Lung (tissue), 12 donors: ENCODE measurements around the gene ABHD5. TPM values are rescaled to one million over a fixed set of nuclear protein-coding genes. Genes with fewer than 3 reads are reported as not detected.

Experiments used
- ATAC-seq: fragments of 200-7000 bp; cut with Tn5 transposase; one replicate; pipeline ENCODE4 v1.9.1; 2020; ENCODE audit warnings: moderate number of reproducible peaks; ENCODE audit not compliant: insufficient read depth, low FRiP score
- DNase-seq, 3 donors: peaks; one replicate each; pipeline ENCODE4 v3.0.0-alpha.2; 2013 to 2017
- H3K27ac ChIP-seq, 2 donors: one replicate each; pipeline ENCODE4 v1.5.1; 2013; ENCODE audit warnings: mild to moderate bottlenecking in 2 of 2, moderate library complexity in 2 of 2, control low read depth in 1 of 2, inconsistent platforms in 1 of 2, low read depth in 1 of 2, low read length in 1 of 2
- H3K27me3 ChIP-seq, 3 donors: one replicate each; pipeline ENCODE4 v1.5.1; 2013; ENCODE audit warnings: low read length in 2 of 3; ENCODE audit not compliant: control insufficient read depth in 3 of 3, insufficient read depth in 3 of 3
- H3K36me3 ChIP-seq, 4 donors: one replicate each; pipeline ENCODE4 v1.5.1; 2013; ENCODE audit warnings: low read length in 4 of 4, mild to moderate bottlenecking in 1 of 4, moderate library complexity in 1 of 4; ENCODE audit not compliant: control insufficient read depth in 4 of 4, insufficient read depth in 4 of 4
- H3K4me1 ChIP-seq, 5 donors: one replicate each; pipeline ENCODE4 v1.5.1; 2013; ENCODE audit warnings: low read length in 5 of 5, mild to moderate bottlenecking in 2 of 5, moderate library complexity in 1 of 5; ENCODE audit not compliant: control insufficient read depth in 5 of 5, insufficient read depth in 5 of 5
- H3K4me3 ChIP-seq: one replicate; pipeline ENCODE4 v1.5.1; 2013; ENCODE audit warnings: mild to moderate bottlenecking, control low read depth, moderate library complexity
- H3K9ac ChIP-seq, 2 donors: one replicate each; pipeline ENCODE4 v1.5.1; 2013; ENCODE audit warnings: low read length in 2 of 2, control low read depth in 1 of 2; ENCODE audit not compliant: insufficient read depth in 1 of 2
- H3K9me3 ChIP-seq, 4 donors: one replicate each; pipeline ENCODE4 v1.5.1; 2013; ENCODE audit warnings: low read length in 3 of 4, mild to moderate bottlenecking in 1 of 4, moderate library complexity in 1 of 4; ENCODE audit not compliant: control insufficient read depth in 4 of 4, insufficient read depth in 3 of 4
- WGBS, 2 donors: extraction: QIAGEN DNeasy Blood & Tissue Kit; methylation state at CpG; one replicate each; pipeline ENCODE4 v1.1.7; 2013; 5-methylcytosine and 5-hydroxymethylcytosine counted together
- polyA plus RNA-seq, 2 donors: library from polyadenylated mRNA; stranded (reverse); fragments of 200-250 nt; gene quantifications; one replicate each; pipeline ENCODE4 v1.2.1, GENCODE V29; 2013
- total RNA-seq, 2 donors: library from RNA; depleted of rRNA in 1 of 2; stranded (reverse); fragments of >200 nt in 1 of 2; gene quantifications; one replicate each; pipeline ENCODE4 v1.2.1, GENCODE V29; 2014 to 2021
- TF ChIP-seq, protein P1 (sequence below): IDR thresholded peaks from 2 replicates; pipeline ENCODE4 v1.5.1; 2012; ENCODE audit warnings: mild to moderate bottlenecking; ENCODE audit errors: control extremely low read depth, extremely low read depth
- donor health status: control.
- donor health status: control.
- donor health status: Bipolar disorder and iron deficiency.
- donor health status: healthy.
- donor health status: DM: yes; HTN: yes; CAD: no.

Gene ABHD5
- total and polyA plus RNA-seq, 4 donors = 18.3 to 31.4 (median 30.9) TPM

DNA sequence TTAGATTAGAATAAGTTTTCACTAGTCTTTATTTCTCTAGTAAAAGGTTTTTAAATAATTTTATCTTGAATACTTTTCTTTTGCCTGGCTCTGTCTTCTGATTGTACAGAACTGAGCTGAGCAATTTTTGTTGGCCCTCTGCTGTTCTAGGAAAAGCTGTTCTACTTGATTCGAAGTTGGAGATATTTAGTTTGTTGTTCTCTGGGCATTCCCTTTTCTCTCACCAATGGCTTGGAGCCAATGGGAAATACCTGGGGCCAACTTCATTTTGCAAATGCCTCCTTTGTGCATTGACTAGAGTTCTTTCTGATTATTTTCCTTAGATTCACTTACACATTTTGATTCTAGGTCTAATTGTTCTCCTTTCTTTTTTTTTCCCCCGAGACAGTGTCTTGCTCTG is 16.5 kb downstream of the ABHD5 start:
- no peak overlapping the region for H3K27ac ChIP-seq
- no peaks in the 10 kb centered on the region for H3K27me3 ChIP-seq
- TF ChIP-seq, protein P1, sequence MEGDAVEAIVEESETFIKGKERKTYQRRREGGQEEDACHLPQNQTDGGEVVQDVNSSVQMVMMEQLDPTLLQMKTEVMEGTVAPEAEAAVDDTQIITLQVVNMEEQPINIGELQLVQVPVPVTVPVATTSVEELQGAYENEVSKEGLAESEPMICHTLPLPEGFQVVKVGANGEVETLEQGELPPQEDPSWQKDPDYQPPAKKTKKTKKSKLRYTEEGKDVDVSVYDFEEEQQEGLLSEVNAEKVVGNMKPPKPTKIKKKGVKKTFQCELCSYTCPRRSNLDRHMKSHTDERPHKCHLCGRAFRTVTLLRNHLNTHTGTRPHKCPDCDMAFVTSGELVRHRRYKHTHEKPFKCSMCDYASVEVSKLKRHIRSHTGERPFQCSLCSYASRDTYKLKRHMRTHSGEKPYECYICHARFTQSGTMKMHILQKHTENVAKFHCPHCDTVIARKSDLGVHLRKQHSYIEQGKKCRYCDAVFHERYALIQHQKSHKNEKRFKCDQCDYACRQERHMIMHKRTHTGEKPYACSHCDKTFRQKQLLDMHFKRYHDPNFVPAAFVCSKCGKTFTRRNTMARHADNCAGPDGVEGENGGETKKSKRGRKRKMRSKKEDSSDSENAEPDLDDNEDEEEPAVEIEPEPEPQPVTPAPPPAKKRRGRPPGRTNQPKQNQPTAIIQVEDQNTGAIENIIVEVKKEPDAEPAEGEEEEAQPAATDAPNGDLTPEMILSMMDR = no peak

DNA sequence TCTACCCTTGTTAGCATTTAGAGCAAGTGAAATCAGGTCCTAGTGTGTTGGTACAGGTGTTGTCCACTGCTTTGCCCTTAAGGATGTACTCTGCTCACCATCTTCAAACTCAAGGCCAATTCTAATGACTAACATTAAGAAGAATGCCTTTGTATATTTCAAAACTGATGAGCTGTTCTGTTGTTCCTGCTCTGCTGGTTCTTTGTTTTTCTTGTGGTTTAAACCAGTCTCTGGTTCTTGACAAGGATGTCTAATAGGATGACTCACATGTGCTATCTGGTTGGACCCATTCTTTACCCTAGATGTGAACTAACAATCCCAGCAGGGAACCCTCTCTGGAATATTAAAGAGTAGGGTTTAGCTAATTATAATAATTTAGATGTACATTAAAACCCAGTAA is 17.3 kb downstream of the ABHD5 start:
- DNase-seq (no peak), ATAC-seq (no peak)
- H3K4me1 ChIP-seq = peaks cover 0 to 3% (median 0%) of the 10 kb centered on the region in 5 donors
- no peaks in the 10 kb centered on the region for H3K27me3 ChIP-seq
- H3K9ac ChIP-seq = no peak overlapping the region
- no peak overlapping the region for H3K4me3 ChIP-seq
- no peak overlapping the region for H3K27ac ChIP-seq
- H3K36me3 ChIP-seq = peaks cover 0 to 11% (median 5%) of the 10 kb centered on the region in 4 donors
- TF ChIP-seq, protein P1 = no peak
- no peaks in the 10 kb centered on the region for H3K9me3 ChIP-seq

More for the DNA sequence above, 16.5 kb downstream of the ABHD5 start:
- ATAC-seq = no peak
- WGBS, 2 donors = 75 to 89% methylated on average over 2 of the region's 2 CpGs
- DNase-seq = peak in 1 of 3 donors; percentile 19
- H3K36me3 ChIP-seq = peaks cover 0 to 8% (median 3%) of the 10 kb centered on the region in 4 donors
- no peak overlapping the region for H3K9ac ChIP-seq
- no peaks in the 10 kb centered on the region for H3K9me3 ChIP-seq
- H3K4me3 ChIP-seq = no peak overlapping the region
- peaks cover 0 to 3% (median 0%) of the 10 kb centered on the region in 5 donors for H3K4me1 ChIP-seq

DNA sequence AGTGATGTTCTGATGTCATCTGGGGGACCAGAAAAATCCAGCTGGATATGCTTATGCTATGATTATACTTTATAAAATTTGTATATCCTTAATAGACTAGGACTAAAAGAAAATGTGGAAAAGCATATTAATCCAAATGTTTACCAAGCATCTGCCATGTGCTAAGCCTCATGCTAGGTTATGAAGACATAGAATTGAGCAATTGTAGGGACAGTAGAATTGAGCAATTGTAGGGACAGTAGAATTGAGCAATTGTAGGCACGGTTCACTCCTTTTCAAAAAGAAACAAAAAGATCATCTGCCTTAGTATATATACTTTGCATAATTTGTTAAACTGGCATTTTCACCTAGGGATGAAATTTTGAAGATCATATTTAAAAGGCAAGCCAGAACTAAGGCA is 18.3 kb downstream of the ABHD5 start:
- H3K27ac ChIP-seq = no peak overlapping the region
- H3K9me3 ChIP-seq = no peaks in the 10 kb centered on the region
- TF ChIP-seq, protein P1 = no peak
- no peak for ATAC-seq
- no peak overlapping the region for H3K9ac ChIP-seq
- no peak overlapping the region for H3K4me3 ChIP-seq
- H3K27me3 ChIP-seq = no peaks in the 10 kb centered on the region
- peaks cover 0 to 16% (median 6%) of the 10 kb centered on the region in 4 donors for H3K36me3 ChIP-seq
- WGBS, 2 donors = 15 to 42% methylated on average over 1 of the region's 1 CpG
- peaks cover 0 to 3% (median 0%) of the 10 kb centered on the region in 5 donors for H3K4me1 ChIP-seq
- DNase-seq = peak in 2 of 3 donors; percentile 37 to 76

DNA sequence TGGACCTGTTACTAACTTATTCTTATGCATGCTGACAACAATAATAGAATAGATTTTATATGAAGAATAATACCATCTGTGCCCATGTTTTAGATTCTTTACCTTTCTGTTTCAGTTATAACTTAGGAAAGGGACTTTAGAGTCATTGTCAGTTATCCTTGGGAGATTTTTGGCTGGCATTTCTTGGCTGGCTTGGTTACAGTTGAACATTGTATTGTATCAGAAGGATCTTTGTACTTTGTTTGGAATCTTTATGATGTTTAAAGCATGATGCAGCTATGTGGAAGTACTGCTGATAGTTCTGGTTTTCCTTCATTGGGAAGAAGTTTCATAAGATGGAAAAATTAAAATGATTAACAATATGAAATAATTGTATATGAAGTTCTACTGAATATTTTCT is 19.9 kb downstream of the ABHD5 start:
- ATAC-seq = no peak
- no peak overlapping the region for H3K9ac ChIP-seq

More for the DNA sequence above, 19.9 kb downstream of the ABHD5 start:
- H3K27ac ChIP-seq = no peak overlapping the region
- TF ChIP-seq, protein P1 = no peak
- peaks cover 0 to 24% (median 8%) of the 10 kb centered on the region in 4 donors for H3K36me3 ChIP-seq
- no peaks in the 10 kb centered on the region for H3K9me3 ChIP-seq
- H3K4me1 ChIP-seq = peaks cover 0 to 3% (median 0%) of the 10 kb centered on the region in 5 donors
- DNase-seq = no peak
- H3K27me3 ChIP-seq = no peaks in the 10 kb centered on the region
- no peak overlapping the region for H3K4me3 ChIP-seq
